Measurements from ENCODE around the gene GPC5.
"Not testable (repeated sequence)": the region's sequence is repeated elsewhere in the genome, so short reads cannot be mapped to it uniquely, and the experiment has no call there.

The GPC5 gene

DNA sequence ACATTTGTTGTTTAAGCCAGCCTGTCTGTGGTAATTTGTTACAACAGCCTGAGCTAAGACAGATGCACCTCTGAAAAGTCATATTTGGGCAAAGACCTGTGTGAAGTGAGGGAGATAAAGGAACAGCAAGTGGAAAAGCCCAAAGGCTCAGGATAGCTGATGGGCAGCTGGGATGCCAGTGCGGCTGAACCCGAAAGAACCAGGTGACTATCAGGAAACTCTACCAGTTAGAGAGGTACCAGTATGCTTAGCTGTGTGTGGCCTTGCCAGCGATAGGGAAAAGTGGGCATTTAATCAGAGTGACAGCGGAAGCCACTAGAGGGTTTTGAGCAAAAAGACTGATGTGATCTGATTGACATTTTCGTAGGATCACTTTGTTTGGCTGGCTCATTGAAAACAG lies 1063.4 kb downstream of the GPC5 start:
- no peak for DNase-seq (ENCODE audit: low read depth, low spot score)
- no peak overlapping the region for H3K4me3 ChIP-seq (ENCODE audit: low read depth, low read length)
- in situ Hi-C loops (cut with HindIII; ENCODE audit: low sequenced_read_pairs) = no loop called here
- TF ChIP-seq, protein P1, sequence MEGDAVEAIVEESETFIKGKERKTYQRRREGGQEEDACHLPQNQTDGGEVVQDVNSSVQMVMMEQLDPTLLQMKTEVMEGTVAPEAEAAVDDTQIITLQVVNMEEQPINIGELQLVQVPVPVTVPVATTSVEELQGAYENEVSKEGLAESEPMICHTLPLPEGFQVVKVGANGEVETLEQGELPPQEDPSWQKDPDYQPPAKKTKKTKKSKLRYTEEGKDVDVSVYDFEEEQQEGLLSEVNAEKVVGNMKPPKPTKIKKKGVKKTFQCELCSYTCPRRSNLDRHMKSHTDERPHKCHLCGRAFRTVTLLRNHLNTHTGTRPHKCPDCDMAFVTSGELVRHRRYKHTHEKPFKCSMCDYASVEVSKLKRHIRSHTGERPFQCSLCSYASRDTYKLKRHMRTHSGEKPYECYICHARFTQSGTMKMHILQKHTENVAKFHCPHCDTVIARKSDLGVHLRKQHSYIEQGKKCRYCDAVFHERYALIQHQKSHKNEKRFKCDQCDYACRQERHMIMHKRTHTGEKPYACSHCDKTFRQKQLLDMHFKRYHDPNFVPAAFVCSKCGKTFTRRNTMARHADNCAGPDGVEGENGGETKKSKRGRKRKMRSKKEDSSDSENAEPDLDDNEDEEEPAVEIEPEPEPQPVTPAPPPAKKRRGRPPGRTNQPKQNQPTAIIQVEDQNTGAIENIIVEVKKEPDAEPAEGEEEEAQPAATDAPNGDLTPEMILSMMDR (IDR thresholded peaks at IDR 0.05; ENCODE audit: low read depth, low read length) = no peak

DNA sequence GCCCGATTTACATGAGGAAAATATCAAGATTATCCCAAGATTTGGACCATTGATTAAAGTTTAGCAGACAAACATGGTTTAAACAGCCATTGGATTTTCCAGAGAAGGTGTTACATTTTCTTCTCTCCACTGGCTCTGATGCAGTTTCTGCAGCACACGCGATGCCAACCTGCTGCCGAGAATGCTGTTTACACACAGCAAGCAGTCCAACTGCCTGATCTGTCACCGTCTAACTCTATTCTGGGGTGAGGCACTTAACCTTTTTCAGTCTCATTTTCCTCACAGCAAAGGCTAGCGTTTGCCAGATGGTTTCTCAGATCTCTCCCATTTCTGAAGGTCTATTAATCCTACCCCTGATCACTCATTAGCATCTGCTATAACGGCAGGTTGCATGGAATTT lies 1064.7 kb downstream of the GPC5 start:
- no peak for DNase-seq (ENCODE audit: low read depth, low spot score)
- H3K4me3 ChIP-seq (ENCODE audit: low read depth, low read length) = no peak overlapping the region
- TF ChIP-seq, protein P1 (IDR thresholded peaks at IDR 0.05; ENCODE audit: low read depth, low read length) = no peak
- in situ Hi-C loops (cut with HindIII; ENCODE audit: low sequenced_read_pairs) = no loop called here

DNA sequence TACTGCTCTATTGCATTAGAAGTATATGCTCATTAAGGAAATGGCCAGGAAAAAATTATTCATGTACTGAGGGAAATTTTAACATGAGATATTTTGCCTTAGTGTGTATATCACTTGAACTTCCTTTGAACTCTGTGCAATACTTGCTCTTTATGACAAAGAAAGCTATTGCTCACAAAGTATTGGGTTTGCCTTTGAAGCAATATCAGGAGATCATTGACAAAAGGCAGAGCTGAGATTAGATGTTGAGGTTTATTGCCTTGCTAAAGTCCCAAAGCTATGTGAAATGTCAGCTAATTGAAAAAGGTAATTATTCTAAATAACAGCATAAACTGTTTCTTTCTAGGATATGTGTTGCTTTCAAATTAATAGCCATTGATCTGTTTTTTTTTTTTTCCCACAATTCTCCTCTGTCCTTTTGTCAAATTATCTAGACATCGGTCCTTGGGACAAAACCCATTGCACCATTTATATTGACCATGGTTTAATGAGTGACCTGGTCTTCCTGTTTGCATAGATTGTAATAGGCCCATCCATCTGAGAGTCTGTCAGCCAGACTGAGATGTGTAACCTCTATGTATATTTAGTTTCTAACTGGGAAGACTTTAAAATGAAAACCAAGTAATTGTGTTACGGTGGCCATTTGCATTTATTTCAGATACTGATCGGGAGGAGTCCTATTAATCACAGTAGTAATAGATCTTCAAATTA lies 1075.5 kb downstream of the GPC5 start:
- DNase-seq (ENCODE audit: low read depth, low spot score) = no peak
- no peak overlapping the region for H3K4me3 ChIP-seq (ENCODE audit: low read depth, low read length)
- in situ Hi-C loops (cut with HindIII; ENCODE audit: low sequenced_read_pairs) = no loop called here
- TF ChIP-seq, protein P1 (IDR thresholded peaks at IDR 0.05; ENCODE audit: low read depth, low read length) = no peak

DNA sequence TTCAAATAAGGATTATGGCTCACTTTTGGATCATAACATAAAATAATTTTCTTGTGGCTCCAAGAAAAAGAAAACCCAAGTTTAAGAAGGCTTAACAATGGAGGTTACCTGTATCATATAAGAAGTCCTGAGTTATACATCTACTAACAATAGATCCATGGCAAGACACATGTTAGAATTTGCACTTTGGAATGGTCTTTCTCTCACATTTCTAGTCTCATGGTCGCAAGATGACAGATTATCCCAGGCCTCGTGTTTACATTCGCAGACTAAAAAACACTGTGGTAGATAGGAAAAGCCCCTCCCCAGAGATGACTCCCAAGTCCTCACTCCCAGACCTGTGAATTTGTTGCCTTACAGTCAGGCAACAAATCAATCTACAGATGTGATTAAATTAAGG lies 1082.0 kb downstream of the GPC5 start:
- TF ChIP-seq, protein P1 (IDR thresholded peaks at IDR 0.05; ENCODE audit: low read depth, low read length) = no peak
- in situ Hi-C loops (cut with HindIII; ENCODE audit: low sequenced_read_pairs) = no loop called here

DNA sequence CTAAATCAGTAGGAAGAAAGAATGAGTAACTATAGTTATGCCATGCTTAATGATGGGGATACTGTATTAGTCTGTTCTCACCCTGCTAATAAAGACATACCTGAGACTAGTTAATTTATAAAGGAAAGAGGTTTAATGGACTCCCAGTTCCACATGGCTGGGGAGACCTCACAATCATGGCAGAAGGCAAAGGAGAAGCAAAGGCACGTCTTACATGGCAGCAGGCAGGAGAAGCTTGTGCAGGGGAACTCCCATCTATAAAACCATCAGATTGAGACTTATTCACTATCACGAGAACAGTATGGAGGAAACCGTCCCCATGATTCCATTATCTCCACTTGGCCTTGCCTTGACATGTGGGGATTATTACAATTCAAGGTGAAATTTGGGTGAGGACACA lies 1084.4 kb downstream of the GPC5 start:
- in situ Hi-C loops (cut with HindIII; ENCODE audit: low sequenced_read_pairs); H3K4me3 ChIP-seq (ENCODE audit: low read depth, low read length); DNase-seq (ENCODE audit: low read depth, low spot score): not testable (repeated sequence)

More for the DNA sequence above, 1082.0 kb downstream of the GPC5 start:
- no peak overlapping the region for H3K4me3 ChIP-seq (ENCODE audit: low read depth, low read length)
- DNase-seq (ENCODE audit: low read depth, low spot score) = no peak

DNA sequence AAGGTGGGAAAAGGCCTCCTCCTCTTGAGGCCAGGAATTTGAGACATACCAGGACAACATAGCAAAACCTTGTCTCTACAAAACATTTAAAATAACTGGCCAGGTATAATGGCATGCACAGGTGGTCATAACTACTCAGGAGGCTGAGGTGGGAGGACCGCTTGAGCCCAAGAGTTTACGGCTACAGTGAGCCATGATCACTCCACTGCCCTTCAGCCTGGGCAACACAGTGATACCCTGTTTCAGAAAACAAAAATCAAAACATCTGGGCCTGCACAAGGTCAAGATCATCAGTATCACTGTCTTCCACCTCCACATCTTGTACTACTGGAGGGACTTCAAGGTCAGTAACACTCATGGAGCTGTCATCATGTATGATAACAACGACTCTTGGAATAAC lies 1085.5 kb downstream of the GPC5 start:
- no peak overlapping the region for H3K4me3 ChIP-seq (ENCODE audit: low read depth, low read length)
- in situ Hi-C loops (cut with HindIII; ENCODE audit: low sequenced_read_pairs) = no loop called here

DNA sequence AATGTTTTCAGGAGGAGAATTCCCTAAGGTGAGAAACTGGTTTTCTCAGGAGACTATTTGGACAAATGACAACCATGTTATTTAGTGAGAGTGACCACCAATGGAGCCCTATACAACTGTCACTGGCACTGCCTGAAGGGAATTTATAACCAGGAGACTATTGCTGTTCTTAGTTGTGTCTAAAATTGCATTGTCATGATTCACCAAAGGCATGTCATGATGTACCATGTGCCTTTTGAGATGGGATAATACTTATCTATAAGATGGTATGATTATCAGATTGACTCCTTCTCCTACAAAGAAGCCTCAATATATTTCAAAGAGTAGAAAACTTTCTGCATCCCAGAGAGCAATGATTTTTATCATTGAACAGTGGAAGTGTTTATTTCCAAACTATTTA lies 1088.8 kb downstream of the GPC5 start:
- DNase-seq (ENCODE audit: low read depth, low spot score) = no peak
- in situ Hi-C loops (cut with HindIII; ENCODE audit: low sequenced_read_pairs) = no loop called here
- TF ChIP-seq, protein P1 (IDR thresholded peaks at IDR 0.05; ENCODE audit: low read depth, low read length) = no peak
- no peak overlapping the region for H3K4me3 ChIP-seq (ENCODE audit: low read depth, low read length)

More for the DNA sequence above, 1085.5 kb downstream of the GPC5 start:
- no peak for DNase-seq (ENCODE audit: low read depth, low spot score)
- TF ChIP-seq, protein P1 (IDR thresholded peaks at IDR 0.05; ENCODE audit: low read depth, low read length) = no peak
